CD4-positive, alpha-beta T cell treated with Interleukin-15 for 1 hour (primary cell): Measurements from ENCODE around the gene MAN2B2.
"Not testable (repeated sequence)": the region's sequence is repeated elsewhere in the genome, so short reads cannot be mapped to it uniquely, and the experiment has no call there.

Source experiments
- DNase-seq: peaks from one replicate; pipeline ENCODE4 v3.0.0-alpha.2; 2020

Gene MAN2B2

GRCh38 chr4:6618386-6619115 is 43.6 kb downstream of the MAN2B2 start:
- no peak for DNase-seq

- DNase-seq: no peak
These were observed 44.1 kb downstream of the MAN2B2 start for GRCh38 chr4:6619116-6619465.

GRCh38 chr4:6619466-6620255 is 44.7 kb downstream of the MAN2B2 start:
- DNase-seq: no peak

- no peak for DNase-seq
These were observed 45.3 kb downstream of the MAN2B2 start for GRCh38 chr4:6620296-6620695.

- DNase-seq: no peak
These were observed 46.0 kb downstream of the MAN2B2 start for GRCh38 chr4:6620891-6621555.

- no peak for DNase-seq
These were observed 46.6 kb downstream of the MAN2B2 start for GRCh38 chr4:6621556-6621927.

GRCh38 chr4:6622744-6623143 is 47.8 kb downstream of the MAN2B2 start:
- DNase-seq: no peak

- no peak for DNase-seq
These were observed 50.3 kb downstream of the MAN2B2 start for GRCh38 chr4:6625256-6625655.

GRCh38 chr4:6626066-6626465 is 51.1 kb downstream of the MAN2B2 start:
- no peak for DNase-seq

GRCh38 chr4:6627832-6628231 is 52.8 kb downstream of the MAN2B2 start:
- DNase-seq: no peak

GRCh38 chr4:6628484-6628883 is 53.5 kb downstream of the MAN2B2 start:
- DNase-seq: not testable (repeated sequence)

- no peak for DNase-seq
These were observed 57.1 kb downstream of the MAN2B2 start for GRCh38 chr4:6632125-6632524.

GRCh38 chr4:6633091-6633906 is 58.3 kb downstream of the MAN2B2 start:
- DNase-seq: no peak

GRCh38 chr4:6634746-6635145 is 59.8 kb downstream of the MAN2B2 start:
- no peak for DNase-seq

GRCh38 chr4:6639137-6639680 is 64.2 kb downstream of the MAN2B2 start:
- DNase-seq: no peak

GRCh38 chr4:6640292-6641163 is 65.5 kb downstream of the MAN2B2 start, which contains the start of gene MRFAP1:
Gene MRFAP1 (plus strand): TSS chr4:6640685. CDS start chr4:6640863, 178 bp downstream.
- DNase-seq: peak; percentile 94

- peak; percentile 51 for DNase-seq
These were observed 66.4 kb downstream of the MAN2B2 start for GRCh38 chr4:6641164-6641970.

GRCh38 chr4:6641971-6642320 is 67.0 kb downstream of the MAN2B2 start:
- DNase-seq: no peak

- DNase-seq: no peak
These were observed 68.3 kb downstream of the MAN2B2 start for GRCh38 chr4:6643141-6643847.
